H1 (cell line): ENCODE measurements around the gene MSH5. TPM values are rescaled to one million over a fixed set of nuclear protein-coding genes. Genes with fewer than 3 reads are reported as not detected.
A peak's percentile ranks its signal among the peaks of the same experiment; 100 is the strongest.

Source experiments
- CTCF ChIA-PET: fragments of 300-600 bp; sonication (Branson Sonifier 250); formaldehyde crosslinking; loops from one replicate; lab custom pipeline; 2021; ENCODE audit not compliant: partially characterized antibody; lab: Charles Lee
- POLR2A ChIA-PET: fragments of 300-600 bp; sonication (Branson Sonifier 250); formaldehyde crosslinking; loops from one replicate; lab custom pipeline; 2021; ENCODE audit warnings: inconsistent platforms; ENCODE audit not compliant: partially characterized antibody; lab: Charles Lee
- DNase-seq, 2 experiments: peaks; one replicate each; pipeline versions ENCODE4 v3.0.0 to v3.0.0-alpha.2; 2010 to 2022; ENCODE audit warnings: low spot score in 2 of 2, low read depth in 1 of 2, mixed read lengths in 1 of 2
- FAIRE-seq: peaks from 2 replicates; lab custom pipeline; 2011; peaks lifted over from hg19 to GRCh38; lab: Jason Lieb, UNC
- H2AFZ ChIP-seq: 2 replicates; pipeline ENCODE4 v1.8.1; 2012; ENCODE audit warnings: low read length, inconsistent platforms
- H2AK5ac ChIP-seq: 2 replicates; pipeline ENCODE4 v1.6.1; 2013; ENCODE audit warnings: low read depth, low read length
- H2BK120ac ChIP-seq: replicated peaks from 2 replicates; pipeline ENCODE3; 2013; ENCODE audit warnings: low read depth, low read length, inconsistent platforms
- H2BK12ac ChIP-seq: 2 replicates; pipeline ENCODE4 v1.6.1; 2013; ENCODE audit warnings: low read depth, low read length
- H2BK15ac ChIP-seq: 2 replicates; pipeline ENCODE4 v1.6.1; 2013; ENCODE audit warnings: low read length
- H2BK20ac ChIP-seq: 2 replicates; pipeline ENCODE4 v1.6.1; 2013; ENCODE audit warnings: low read length
- H2BK5ac ChIP-seq: 2 replicates; pipeline ENCODE4 v1.6.1; 2013; ENCODE audit warnings: low read depth, low read length
- H3K14ac ChIP-seq: 2 replicates; pipeline ENCODE4 v1.6.1; 2013; ENCODE audit warnings: inconsistent platforms; ENCODE audit not compliant: insufficient read length
- H3K18ac ChIP-seq: 2 replicates; pipeline ENCODE4 v1.6.1; 2013; ENCODE audit warnings: low read length; ENCODE audit errors: extremely low read depth
- H3K23ac ChIP-seq: 2 replicates; pipeline ENCODE4 v1.6.1; 2013; ENCODE audit warnings: inconsistent platforms; ENCODE audit not compliant: insufficient read length
- H3K23me2 ChIP-seq: 2 replicates; pipeline ENCODE4 v1.6.1; 2013; ENCODE audit warnings: low read depth, low read length
- H3K27ac ChIP-seq: 2 replicates; pipeline ENCODE4 v1.6.1; 2011; ENCODE audit warnings: low read depth, low read length, inconsistent platforms
- H3K27me3 ChIP-seq, 4 experiments: replicated peaks in 1 of 4; 1 replicate in 1 of 4; 2 replicates in 3 of 4; pipeline versions ENCODE4 v1.6.1 to v1.8.1; 2011 to 2013; ENCODE audit warnings: low read length in 3 of 4, mild to moderate bottlenecking in 3 of 4, inconsistent platforms in 2 of 4, mixed read lengths in 2 of 4, moderate library complexity in 1 of 4; ENCODE audit not compliant: control insufficient read depth in 3 of 4, insufficient read depth in 3 of 4; ENCODE audit errors: extremely low read depth in 1 of 4
- H3K36me3 ChIP-seq, 4 experiments: 2 replicates each; pipeline versions ENCODE4 v1.6.1 to v1.8.1; 2011 to 2013; ENCODE audit warnings: mild to moderate bottlenecking in 4 of 4, low read length in 3 of 4, moderate library complexity in 2 of 4, control low read depth in 1 of 4, inconsistent platforms in 1 of 4; ENCODE audit not compliant: insufficient read depth in 4 of 4, control insufficient read depth in 2 of 4
- H3K4ac ChIP-seq: replicated peaks from 2 replicates; pipeline ENCODE3; 2013; ENCODE audit warnings: low read length, low read depth, mixed read lengths, inconsistent platforms; ENCODE audit not compliant: insufficient read length
- H3K4me1 ChIP-seq, 4 experiments: replicated peaks in 1 of 4; 1 replicate in 1 of 4; 2 replicates in 3 of 4; pipeline versions ENCODE4 v1.6.1 to v1.8.1; 2011 to 2013; ENCODE audit warnings: low read length in 3 of 4, inconsistent platforms in 2 of 4, mixed read lengths in 1 of 4; ENCODE audit not compliant: insufficient read depth in 4 of 4, control insufficient read depth in 3 of 4
- H3K4me2 ChIP-seq, 2 experiments: 2 replicates each; pipeline versions ENCODE4 v1.6.1 to v1.8.1; 2011 to 2013; ENCODE audit warnings: low read depth in 2 of 2, low read length in 2 of 2, control low read depth in 1 of 2, inconsistent platforms in 1 of 2, mild to moderate bottlenecking in 1 of 2; ENCODE audit not compliant: insufficient read depth in 1 of 2
- H3K4me3 ChIP-seq, 4 experiments: fragments of 200-600, 300-600 bp in 1 of 4; sonication (generic), shearing (Covaris generic), sonication (Bioruptor Twin) in 1 of 4; 2 replicates each; pipeline versions ENCODE4 v1.5.1 to v1.8.1; 2011 to 2016; ENCODE audit warnings: low read length in 4 of 4, low read depth in 3 of 4, control low read depth in 2 of 4, inconsistent platforms in 2 of 4, mild to moderate bottlenecking in 2 of 4, mixed read lengths in 1 of 4, moderate library complexity in 1 of 4; ENCODE audit not compliant: insufficient read depth in 2 of 4; ENCODE audit errors: extremely low read depth in 1 of 4
- H3K56ac ChIP-seq: replicated peaks from 2 replicates; pipeline ENCODE3; 2013; ENCODE audit warnings: low read depth, mild to moderate bottlenecking, mixed read lengths, low read length, inconsistent platforms; ENCODE audit not compliant: insufficient read length
- H3K79me1 ChIP-seq: 2 replicates; pipeline ENCODE4 v1.6.1; 2013; ENCODE audit warnings: low read depth, low read length, control low read depth
- H3K79me2 ChIP-seq, 2 experiments: 2 replicates each; pipeline versions ENCODE4 v1.6.1 to v1.8.1; 2012 to 2013; ENCODE audit warnings: low read length in 2 of 2, mild to moderate bottlenecking in 2 of 2, inconsistent platforms in 1 of 2; ENCODE audit not compliant: insufficient read depth in 2 of 2, control insufficient read depth in 1 of 2
- H3K9ac ChIP-seq, 4 experiments: replicated peaks in 1 of 4; 1 replicate in 1 of 4; 2 replicates in 3 of 4; pipeline versions ENCODE4 v1.6.1 to v1.8.1; 2011 to 2013; ENCODE audit warnings: low read depth in 3 of 4, low read length in 3 of 4, control low read depth in 2 of 4, mild to moderate bottlenecking in 2 of 4, moderate library complexity in 2 of 4, inconsistent platforms in 1 of 4; ENCODE audit errors: extremely low read depth in 1 of 4
- H3K9me3 ChIP-seq, 2 experiments: 2 replicates each; pipeline versions ENCODE4 v1.6.1 to v1.8.1; 2012 to 2013; ENCODE audit warnings: mild to moderate bottlenecking in 2 of 2, moderate library complexity in 2 of 2, control low read depth in 1 of 2, inconsistent platforms in 1 of 2, low read depth in 1 of 2, low read length in 1 of 2, mixed read lengths in 1 of 2; ENCODE audit not compliant: insufficient read depth in 2 of 2
- H4K20me1 ChIP-seq, 2 experiments: replicated peaks in 1 of 2; 2 replicates each; pipeline versions ENCODE3 to v1.8.1; 2011 to 2013; ENCODE audit warnings: inconsistent platforms in 2 of 2, low read length in 2 of 2, mild to moderate bottlenecking in 1 of 2; ENCODE audit not compliant: insufficient read depth in 2 of 2, control insufficient read depth in 1 of 2
- H4K5ac ChIP-seq: 2 replicates; pipeline ENCODE4 v1.6.1; 2013; ENCODE audit warnings: low read length, low read depth, mixed read lengths, inconsistent platforms; ENCODE audit not compliant: insufficient read length
- H4K8ac ChIP-seq: 2 replicates; pipeline ENCODE4 v1.8.0; 2013; ENCODE audit warnings: mild to moderate bottlenecking, moderate library complexity, low read length, inconsistent platforms; ENCODE audit not compliant: insufficient read depth; ENCODE audit errors: extremely low read depth
- H4K91ac ChIP-seq: replicated peaks from 2 replicates; pipeline ENCODE3; 2013; ENCODE audit warnings: low read length, mixed read lengths, inconsistent platforms; ENCODE audit not compliant: insufficient read length
- ASH2L ChIP-seq: fragments of 200-600, 300-600 bp; sonication (generic); IDR thresholded peaks from one replicate; pipeline ENCODE4 v1.7.1; 2017; ENCODE audit warnings: low read length
- BACH1 ChIP-seq: IDR thresholded peaks from 2 replicates; pipeline ENCODE4 v1.6.1; 2012; ENCODE audit warnings: low read length, improper control_type of control experiment
- SAP30 ChIP-seq: fragments of 300-600 bp; sonication (generic); IDR thresholded peaks from 2 replicates; pipeline ENCODE4 v1.7.1; 2012; ENCODE audit warnings: low read length, moderate library complexity, mild to moderate bottlenecking, inconsistent platforms; ENCODE audit not compliant: insufficient read depth, insufficient replicate concordance
- WGBS, 2 experiments: shearing (Covaris generic) in 1 of 2; methylation state at CpG; one replicate each; pipeline versions ENCODE4 v1.1.6 to v1.1.7; 2013 to 2015; ENCODE audit warnings: low lambda C conversion rate in 2 of 2, mixed read lengths in 2 of 2, inconsistent platforms in 1 of 2, low coverage in 1 of 2, missing lambda C conversion rate in 1 of 2; ENCODE audit not compliant: insufficient replicate concordance in 2 of 2, insufficient coverage in 1 of 2, insufficient read length in 1 of 2; ENCODE audit errors: extremely low coverage in 1 of 2, missing lambda C conversion rate in 1 of 2; 5-methylcytosine and 5-hydroxymethylcytosine counted together
- polyA plus RNA-seq, 7 experiments: library from polyadenylated mRNA; depleted of rRNA in 3 of 7; stranded (reverse) in 5 of 7; unstranded in 2 of 7; fragments of >200 nt in 5 of 7; fragments of 200-250 nt in 2 of 7; gene quantifications; 1 replicate in 5 of 7; 2 replicates in 1 of 7; 4 replicates in 1 of 7; pipeline versions ENCODE4 v1.2.1 to v1.2.3, GENCODE V29; 2011 to 2013; ENCODE audit warnings: missing spikeins in 2 of 7, mixed read lengths in 2 of 7
- total RNA-seq: library from RNA; stranded (reverse); fragmentation: NEBNext Ultra II Directional; extraction: Animal tissue kit (Norgen Biotek cat#: 25700); gene quantifications from 2 replicates; pipeline ENCODE4 v1.2.1, GENCODE V29; 2021

Gene MSH5
- total and polyA plus RNA-seq, 2 of the 8 experiments (the other 6 are each of a cell fraction or from before 2014, with no cell fraction given): 25.3 to 26.5 TPM

DNA sequence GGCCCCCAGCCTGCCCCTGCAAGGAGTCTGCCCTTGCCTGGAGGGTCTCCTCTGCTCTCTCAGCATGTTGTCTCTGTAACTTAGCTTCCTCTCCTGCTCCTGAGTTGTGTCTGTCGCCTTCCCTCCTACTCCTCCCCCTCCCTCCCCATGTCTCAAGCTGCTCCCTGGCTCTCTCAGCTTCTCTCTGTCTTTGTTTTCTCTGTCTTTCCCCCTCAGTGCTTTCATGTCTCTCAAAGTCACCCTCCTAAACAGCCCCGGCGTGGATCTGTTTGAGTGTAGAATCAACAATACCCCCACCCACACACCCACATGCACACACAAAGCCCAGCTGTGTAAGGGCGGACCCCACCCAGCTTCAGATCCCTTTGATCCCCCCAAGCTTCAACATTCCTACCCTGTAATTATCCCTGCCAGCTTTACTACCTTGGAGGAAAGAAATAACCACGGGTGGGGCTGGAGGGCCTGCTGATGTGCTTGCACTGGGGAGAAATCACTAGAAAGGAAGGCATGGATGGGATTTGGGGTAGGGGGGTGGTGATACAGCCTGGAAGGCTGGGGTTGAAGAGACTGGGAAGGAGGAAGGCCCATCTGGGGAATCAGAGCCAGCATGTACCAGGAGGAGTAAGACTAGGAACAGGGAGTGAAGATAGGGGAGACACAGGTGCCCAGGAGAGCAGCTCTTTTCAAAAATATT is 25.7 kb upstream of the MSH5 start:
- no peak overlapping the region for H3K14ac ChIP-seq
- no peaks in the 10 kb centered on the region for H3K79me1 ChIP-seq
- H3K27me3 ChIP-seq: no peaks in the 10 kb centered on the region; a peak in 1 of 7 replicates
- peak overlapping the region; percentile 38 for H4K5ac ChIP-seq
- ChIA-PET CTCF (interaction anchor here (1.0 to 5.7 kb wide), 11 partner anchors 7 to 61 kb away, joined by 3 to 39 read pairs (median 6); partner anchors contain the start of genes DDAH2, LY6G6F and MPIG6B), POLR2A (interaction anchor here (0.5 to 4.7 kb wide), 17 partner anchors 10 to 892 kb away, joined by 3 to 36 read pairs (median 4); partner anchors contain the start of genes ABHD16A, C6orf47, CSNK2B and DDAH2)
- 0 out of 2 replicates have a peak overlapping the region, but pooled peaks have one; percentile 0 for H3K27ac ChIP-seq
- 56% methylated on average over 5 of the region's 5 CpGs; no CpG with 5 or more reads in 1 of the 2 experiments for WGBS, 2 experiments
- H4K8ac ChIP-seq: peak overlapping the region; percentile 70; the same call in 1 of the 2 replicates
- peaks cover 11 to 30% (median 27%) of the 10 kb centered on the region in 4 experiments for H3K4me1 ChIP-seq
- H3K56ac ChIP-seq: no peak overlapping the region
- H2AK5ac ChIP-seq: no peak overlapping the region
- no peak overlapping the region for H3K23ac ChIP-seq
- H3K4me3 ChIP-seq: peak overlapping the region in 1 of 4 experiments; percentile 15; a peak in 3 of 8 replicates
- H3K9me3 ChIP-seq: no peaks in the 10 kb centered on the region
- peak overlapping the region; percentile 81 for H3K18ac ChIP-seq
- H3K23me2 ChIP-seq: peaks cover 3% of the 10 kb centered on the region; the same call in 1 of the 2 replicates
- H4K91ac ChIP-seq: peak overlapping the region; percentile 44
- H2BK12ac ChIP-seq: peak overlapping the region; percentile 86; the same call in 1 of the 2 replicates
- H2BK120ac ChIP-seq: no peak overlapping the region
- H3K36me3 ChIP-seq: no peaks in the 10 kb centered on the region
- DNase-seq: no peak
- H4K20me1 ChIP-seq: no peaks in the 10 kb centered on the region
- peak overlapping the region; percentile 67 for H2AFZ ChIP-seq
- TF ChIP-seq SAP30: no peak
- TF ChIP-seq BACH1: no peak
- peak; percentile 38 for TF ChIP-seq ASH2L
- H2BK20ac ChIP-seq: peak overlapping the region; percentile 80; the same call in 1 of the 2 replicates
- FAIRE-seq: no peak
- no peak overlapping the region for H3K9ac ChIP-seq
- H2BK5ac ChIP-seq: peak overlapping the region; percentile 55
- no peaks in the 10 kb centered on the region for H3K79me2 ChIP-seq
- H3K4ac ChIP-seq: peak overlapping the region; percentile 19
- peak overlapping the region; percentile 61; the same call in 1 of the 2 replicates for H2BK15ac ChIP-seq
- peak overlapping the region; percentile 51 to 52 for H3K4me2 ChIP-seq
